ENCODE data around the gene RALGAPA1.
"Not testable (repeated sequence)": the region's sequence is repeated elsewhere in the genome, so short reads cannot be mapped to it uniquely, and the experiment has no call there.

The RALGAPA1 gene

DNA sequence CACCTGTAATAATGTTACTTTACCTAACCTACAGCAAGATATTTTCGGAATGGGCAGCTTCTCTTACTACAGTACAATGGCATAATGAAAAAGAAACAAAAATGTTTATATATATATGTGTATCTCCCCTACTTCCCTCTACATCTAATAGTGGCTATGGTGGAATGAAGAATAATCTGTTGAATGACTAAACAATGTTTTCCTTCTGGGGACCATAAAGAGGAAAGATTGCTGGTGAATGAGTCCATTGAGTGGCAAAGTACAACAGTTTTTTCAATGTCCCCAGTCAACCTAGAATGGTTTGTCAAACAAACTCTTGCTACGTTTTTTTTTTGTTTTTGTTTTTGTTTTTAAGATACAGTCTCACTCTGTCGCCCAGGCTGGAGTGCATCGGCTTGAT is 47.2 kb downstream of the RALGAPA1 start:
- DNase-seq, result no peak

DNA sequence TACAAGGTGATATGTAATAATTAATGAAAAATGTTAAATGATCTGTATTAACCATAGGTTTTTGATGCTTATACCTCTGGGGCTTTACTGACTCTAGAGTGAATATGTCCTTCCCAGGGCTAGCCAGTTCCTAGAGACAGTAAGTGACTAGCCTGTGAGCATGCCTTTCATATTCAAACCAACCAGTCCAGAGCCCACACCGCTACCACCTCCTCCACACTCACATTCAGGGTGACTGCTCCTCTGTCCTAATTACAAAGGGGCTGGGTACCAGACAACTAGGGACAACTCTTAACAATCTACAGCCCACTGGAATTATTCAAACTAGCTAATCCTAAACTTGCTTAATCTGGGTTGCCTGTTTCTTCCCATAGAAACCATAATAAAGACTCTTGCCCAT is 49.0 kb downstream of the RALGAPA1 start:
- DNase-seq, result no peak

DNA sequence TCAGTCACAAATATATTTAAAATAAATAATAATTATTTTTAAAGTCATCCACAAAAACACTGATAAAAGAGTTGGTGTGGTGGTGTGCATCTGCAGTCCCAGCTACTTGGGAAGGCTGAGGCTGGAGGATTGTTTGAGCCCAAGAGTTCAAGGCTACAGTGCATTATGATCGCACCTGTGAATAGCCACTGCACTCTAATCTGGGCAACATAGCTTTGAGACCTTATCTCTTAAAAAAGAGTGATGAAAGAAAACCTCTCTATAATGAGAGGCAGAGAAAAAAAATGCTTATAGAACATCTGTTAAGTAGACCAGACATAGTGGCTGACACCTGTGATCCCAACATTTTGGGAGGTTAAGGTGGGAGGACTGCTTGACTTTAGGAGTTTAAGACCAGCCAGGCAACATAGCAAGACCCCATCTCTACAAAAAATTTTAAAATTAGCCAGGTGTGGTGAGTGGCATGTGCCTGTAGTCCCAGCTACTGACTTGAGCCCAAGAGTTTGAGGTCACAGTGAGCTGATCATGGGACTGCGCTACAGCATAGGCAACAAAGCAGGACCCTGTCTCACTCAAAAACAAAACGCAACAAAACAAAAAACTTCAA is 50.5 kb downstream of the RALGAPA1 start:
- no peak for DNase-seq

DNA sequence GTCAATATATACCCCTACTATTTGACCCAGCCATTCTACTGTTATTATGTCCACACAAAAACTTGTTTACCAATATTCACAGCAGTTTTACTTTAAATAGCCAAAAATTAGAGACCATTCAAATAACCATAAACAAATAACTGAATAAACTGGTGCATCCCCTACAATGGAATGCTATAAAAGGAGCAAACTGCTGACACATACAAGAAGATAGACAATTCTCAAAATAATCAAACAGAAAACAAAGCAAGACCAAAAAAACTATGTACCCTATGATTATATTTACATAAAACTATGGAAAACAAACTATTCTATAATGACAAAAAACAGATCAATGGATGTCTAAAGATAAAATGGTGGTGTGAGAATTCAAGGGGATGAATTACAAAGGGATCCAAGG is 54.4 kb downstream of the RALGAPA1 start:
- DNase-seq, result no peak

DNA sequence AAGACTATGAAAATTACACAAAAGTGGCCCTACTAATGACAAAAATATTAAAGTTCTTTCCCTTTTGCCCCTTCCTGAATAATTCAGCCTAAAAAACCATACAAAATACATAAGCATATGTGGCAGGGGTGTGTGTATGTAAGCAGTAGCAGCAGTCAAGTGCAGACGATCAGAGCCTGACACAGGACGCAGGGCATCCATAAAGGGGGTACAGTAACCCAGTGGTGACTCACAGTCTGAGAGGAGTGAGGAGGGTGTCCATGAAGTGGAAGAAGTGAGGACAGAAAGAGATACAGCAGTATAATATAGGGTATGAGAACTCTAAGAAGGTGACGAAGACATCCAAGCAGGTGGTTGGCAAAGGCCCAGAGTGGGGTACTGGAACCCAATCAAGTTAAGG is 56.7 kb downstream of the RALGAPA1 start:
- no peak for DNase-seq

DNA sequence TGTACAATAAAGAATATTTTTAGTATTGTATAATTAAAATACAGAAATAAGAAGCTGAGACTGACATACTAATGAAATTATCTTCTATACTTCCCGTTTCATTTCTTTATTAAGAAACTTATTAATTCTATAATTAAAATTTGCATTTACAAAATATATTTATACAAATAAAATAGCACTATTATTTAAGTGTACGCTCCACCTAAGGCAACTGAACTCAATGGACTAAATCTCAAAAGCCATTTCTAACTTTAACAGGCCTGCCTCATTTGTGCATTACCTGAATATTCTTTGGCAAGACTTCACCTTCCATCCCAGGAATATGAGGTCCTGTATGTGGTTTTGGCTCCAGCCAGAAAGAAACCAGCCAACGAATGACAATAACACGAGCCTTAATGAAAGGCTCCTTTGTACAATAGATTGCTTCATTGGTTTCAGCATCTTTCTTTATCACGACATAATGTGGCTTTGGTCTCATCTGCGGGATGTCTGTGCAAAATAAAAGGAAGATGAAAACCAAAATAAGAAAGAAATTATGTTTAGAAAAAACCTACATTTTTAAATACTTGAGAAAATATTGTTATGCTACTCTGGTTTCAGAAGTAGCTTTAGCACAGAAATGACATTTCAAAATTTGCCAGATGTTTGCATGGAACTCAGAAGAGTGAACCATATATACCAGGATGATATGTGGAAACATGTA is 58.7 kb downstream of the RALGAPA1 start:
- no peak for DNase-seq

DNA sequence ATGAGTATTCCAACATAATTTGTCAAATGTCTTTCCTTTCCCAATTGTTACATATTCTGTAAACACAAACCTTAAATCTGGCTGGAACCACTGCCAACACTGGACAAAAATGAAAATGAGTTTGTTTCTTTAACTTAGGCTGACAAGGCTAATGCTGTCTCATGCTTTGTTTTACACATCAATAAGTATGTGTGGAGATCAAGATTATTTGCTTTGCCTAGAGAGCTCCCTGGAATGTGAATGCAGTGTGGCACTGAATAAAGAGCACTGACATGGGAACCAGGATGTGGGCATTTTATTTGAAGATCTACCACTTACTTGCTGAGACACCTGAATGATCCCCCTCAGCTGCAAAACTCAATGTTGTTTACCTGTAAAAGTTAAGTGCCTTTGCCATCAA is 61.7 kb downstream of the RALGAPA1 start:
- DNase-seq, result no peak

DNA sequence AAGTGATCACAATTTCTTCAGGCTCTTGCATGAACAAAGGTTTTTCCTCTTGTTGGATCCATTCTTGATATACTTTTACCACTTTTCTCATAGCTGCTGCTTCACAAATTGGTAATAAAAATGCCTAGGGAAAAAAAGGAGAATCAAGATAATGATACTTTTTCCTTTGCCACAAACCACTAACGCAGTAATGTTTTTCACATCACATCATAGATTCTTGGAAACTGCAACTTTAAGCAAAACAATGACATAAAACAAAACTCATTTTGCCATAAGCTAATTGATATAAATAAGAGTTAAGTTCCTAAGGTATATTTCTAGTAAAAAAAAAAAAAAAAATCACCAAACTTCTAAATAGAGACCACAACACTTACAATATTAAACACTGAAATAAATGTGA is 66.7 kb downstream of the RALGAPA1 start:
- DNase-seq, result no peak

DNA sequence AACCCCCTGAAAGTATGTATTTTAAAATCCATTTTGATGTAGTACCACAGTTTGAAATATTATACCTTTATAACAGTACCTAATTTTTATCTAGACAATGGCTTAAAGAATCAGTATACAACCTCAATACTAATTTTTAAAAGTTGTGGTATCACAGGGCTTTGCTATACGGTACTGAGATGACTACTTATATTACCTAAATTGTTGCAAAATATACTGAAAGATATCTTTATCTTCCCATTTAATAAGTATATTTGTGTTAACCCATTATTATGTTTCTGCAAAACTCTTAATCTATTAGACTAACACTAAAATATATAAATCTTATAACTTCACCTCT is 67.1 kb downstream of the RALGAPA1 start:
- DNase-seq, result no peak

DNA sequence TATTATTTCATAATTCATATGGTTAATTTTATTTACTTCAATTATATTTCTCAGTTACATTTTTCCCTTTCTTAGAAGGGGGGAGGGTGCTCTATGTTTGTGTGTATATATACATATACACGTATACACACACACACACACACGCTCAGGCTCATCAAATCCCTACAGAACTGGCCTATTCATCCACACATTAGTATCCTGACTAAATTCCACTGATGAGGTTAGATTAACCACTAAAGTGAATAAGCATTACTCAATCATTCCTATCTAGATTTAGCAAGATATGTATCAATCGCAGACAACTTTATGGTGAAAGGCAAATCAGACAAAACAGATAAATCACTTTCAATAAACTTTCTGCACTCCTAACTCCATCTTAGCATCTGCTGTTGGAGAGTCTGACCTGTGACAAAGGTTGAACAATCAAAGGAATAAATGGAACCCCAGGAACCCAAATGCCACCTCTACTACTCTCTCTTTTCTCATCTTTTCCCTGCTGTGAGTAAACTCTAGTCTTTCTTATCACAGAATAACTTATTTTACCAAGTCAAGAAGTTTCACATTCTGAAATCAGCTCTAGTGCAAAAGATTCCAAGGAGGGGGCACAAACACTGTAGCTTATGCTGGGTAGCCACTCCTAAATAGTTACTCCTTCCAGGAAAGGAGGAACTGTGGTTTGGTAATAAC is 67.6 kb downstream of the RALGAPA1 start:
- no peak for DNase-seq

DNA sequence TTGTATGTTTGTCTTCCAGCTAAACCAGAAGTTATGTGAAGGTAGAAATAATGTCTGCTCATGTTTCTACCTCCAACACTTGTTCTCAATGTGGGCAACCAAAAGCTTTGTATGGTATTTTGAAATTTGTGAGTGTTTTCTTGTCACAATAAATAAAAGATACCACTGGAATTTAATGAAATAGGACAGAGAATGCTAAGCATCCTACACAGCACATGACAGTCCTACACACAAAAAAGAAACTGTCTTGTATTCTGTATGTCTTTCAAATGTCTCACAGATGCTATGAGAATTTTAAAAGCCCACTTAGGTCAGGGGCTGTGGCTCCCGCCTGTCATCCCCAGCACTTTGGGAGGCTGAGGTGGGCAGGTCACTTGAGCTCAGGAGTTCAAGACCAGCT is 68.9 kb downstream of the RALGAPA1 start:
- no peak for DNase-seq

DNA sequence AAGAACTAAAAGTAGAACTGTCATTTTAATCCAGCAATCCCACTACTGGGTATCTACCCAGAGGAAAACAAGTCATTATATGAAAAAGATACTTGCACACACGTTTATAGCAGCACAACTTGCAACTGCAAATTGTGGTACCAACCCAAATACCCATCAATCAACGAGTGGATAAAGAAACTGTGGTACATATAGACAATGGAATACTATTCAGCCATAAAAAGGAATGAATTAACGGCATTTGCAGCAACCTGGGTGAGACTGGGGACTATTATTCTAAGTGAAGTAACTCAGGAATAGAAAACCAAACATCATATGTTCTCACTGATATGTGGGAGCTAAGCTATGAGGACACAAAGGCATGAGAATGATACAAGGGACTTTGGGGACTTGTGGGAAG is 73.9 kb downstream of the RALGAPA1 start:
- DNase-seq, result not testable (repeated sequence)

DNA sequence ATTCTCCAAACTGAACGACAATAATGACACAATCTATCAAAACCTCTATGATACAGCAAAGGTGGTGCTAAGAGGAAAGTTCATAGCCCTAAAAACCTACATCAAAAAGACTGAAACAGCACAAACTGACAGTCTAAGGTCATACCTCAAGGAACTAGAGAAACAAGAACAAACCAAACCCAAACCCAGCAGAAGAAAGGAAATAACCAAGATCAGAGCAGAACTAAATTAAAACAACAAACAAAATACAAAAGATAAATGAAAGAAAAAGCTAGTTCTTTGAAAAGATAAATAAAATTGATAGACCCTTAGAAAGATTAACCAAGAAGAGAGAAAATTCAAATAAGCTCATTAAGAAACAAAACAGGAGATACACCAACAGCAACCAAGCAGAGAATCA is 75.6 kb downstream of the RALGAPA1 start:
- DNase-seq, result not testable (repeated sequence)

DNA sequence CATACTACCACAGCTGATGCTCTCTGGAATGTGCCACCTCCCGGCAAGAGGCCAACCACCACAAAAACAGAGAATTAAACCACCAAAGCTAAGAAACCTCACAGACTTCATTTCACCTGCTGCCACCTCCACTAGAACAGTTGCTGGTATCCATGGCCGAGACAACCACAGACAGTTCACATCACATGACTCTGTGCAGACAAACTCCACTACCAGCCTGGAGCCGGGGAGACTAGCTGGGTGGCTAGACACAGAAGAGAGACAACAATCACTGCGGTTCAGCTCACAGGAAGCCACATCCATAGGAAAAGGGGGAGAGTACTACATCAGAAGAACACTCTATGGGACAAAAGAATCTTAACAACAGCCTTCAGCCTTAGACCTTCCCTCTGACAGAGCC is 78.2 kb downstream of the RALGAPA1 start:
- no peak for DNase-seq

DNA sequence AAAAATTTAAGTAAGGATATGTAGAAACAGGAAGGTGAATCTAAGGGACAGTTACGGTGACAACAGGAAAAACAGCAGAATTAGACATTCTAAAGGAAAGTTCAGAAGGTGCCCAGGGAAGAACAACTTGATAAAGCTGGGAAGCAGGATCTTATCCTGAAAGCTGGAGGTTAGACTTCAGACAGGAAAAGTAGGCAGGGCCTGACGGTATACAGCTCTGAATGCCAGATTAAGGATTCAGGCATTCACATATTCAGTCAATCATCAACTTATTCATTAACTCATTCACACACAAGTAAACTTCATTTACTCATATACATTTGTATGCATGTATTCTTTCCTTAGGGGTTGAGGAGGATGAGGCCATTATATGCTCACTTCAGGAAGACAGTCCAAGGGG is 81.3 kb downstream of the RALGAPA1 start:
- no peak for DNase-seq

DNA sequence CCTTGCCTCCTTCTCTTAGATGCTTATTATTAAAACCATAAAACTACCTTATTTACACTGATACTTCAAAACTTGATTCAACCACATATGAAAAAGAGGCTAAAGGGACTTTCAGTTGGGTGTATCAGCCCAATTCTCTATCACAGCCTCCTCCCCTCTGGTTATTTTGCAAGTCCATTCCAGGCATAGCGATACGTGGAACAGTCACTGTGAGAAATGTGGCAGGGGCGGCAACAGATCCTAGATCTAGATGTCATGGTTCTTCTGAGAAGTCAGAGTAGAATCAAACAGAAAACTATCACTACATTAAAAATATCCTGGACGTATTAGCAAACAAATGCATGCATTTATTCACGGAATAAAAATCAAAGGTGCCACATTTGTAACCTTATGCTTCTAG is 83.2 kb downstream of the RALGAPA1 start:
- DNase-seq, result no peak

DNA sequence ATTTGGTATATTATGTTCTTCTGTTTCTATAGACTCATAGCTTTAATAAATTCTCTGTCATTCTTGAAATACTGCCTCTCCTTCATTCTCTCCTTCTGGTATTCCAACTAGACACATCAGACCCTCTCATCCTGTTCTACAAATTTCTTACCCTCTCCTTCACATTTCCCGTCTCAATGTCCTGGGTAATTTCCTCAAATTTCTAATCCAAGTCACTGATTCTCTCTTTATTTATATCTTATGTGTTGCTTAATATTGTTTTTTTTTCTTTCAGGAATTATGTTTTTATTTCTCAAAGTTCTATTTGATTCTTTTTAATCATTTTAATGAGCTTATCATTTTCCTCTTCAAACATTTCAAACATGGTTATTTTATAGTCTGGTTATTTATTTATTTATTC is 94.0 kb downstream of the RALGAPA1 start:
- no peak for DNase-seq

DNA sequence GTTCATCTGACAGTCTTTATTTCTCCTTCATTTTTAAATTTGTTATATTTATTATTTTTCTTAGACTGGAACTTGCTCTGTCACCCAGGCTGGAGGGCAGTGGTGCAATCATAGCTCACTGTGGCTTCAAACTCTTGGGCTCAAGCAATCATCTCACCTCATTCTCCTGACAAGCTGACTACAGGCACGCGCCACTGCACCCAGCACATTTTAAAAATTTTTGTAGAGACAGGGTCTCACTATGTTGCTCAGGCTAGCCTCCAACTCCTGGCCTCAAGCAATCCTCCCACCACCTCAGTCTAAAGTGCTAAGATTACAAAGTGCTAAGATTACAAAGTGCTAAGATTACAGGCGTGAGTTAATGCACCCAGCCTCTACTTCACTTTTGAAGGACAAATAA is 96.6 kb downstream of the RALGAPA1 start:
- DNase-seq, result no peak

DNA sequence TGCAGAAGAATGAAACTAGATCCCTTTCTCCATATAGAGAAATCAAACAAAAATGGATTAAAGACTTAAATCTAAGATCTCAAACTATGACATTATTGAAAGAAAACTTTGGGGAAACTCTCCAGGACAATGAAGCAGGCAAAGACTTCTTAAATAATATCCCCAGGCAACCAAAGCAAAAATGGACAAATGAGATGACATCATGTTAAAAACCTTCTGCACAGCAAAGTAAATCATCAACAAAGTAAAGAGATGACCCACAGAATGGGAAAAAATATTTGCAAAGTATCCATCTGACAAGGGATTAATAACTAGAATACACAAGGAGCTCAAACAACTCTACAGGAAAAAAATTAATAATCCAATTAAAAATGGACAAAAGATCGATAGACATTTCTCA is 101.0 kb downstream of the RALGAPA1 start:
- no peak for DNase-seq

DNA sequence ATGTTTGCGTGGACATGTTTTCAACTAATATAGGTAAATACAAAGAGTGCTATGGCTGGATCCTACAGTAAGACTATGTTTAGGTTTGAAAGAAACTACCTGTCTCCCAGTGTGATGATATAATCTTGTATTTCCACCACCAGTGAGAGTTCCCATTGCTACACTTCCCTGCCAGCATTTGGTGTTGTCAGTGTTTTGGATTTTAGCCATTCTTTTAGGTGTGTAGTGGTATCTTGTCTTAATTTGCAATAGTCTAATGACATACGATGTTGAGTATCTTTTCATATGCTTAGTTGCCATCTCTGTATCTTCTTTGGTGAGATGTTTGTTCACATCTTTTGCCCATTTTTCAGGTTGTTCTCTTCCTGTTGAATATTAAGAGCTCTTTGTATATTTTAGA is 103.5 kb downstream of the RALGAPA1 start:
- no peak for DNase-seq

DNA sequence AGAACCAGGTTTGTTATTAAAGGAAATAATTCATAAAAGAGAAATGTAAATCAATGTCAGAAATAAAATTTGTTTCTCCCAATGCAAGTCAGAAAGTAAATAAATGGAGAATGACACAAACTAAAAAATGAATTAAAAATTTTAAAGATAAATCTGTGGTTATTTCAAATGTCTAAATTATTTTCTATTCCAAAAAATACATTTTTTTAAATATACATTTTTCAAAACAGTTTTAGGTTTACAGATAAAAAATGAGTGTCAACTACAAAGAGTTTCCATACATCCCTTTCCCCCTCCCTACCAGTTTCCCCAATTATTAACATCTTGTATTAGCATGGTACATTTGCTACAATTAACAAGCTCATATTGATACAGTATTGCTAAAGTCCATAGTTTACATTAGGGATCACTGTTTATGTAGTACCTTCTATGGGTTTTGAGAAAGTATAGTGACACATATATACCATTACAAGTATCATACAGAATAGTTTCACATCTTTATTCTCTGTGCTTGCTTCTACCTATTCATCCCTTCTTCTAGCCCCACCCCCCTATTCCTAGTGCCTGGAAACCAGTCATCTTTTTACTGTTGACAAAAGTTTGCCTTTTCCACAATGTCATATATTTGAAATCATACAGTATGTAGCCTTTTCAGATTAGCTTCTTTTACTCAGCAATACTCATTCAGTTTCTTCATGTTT is 104.2 kb downstream of the RALGAPA1 start:
- no peak for DNase-seq

DNA sequence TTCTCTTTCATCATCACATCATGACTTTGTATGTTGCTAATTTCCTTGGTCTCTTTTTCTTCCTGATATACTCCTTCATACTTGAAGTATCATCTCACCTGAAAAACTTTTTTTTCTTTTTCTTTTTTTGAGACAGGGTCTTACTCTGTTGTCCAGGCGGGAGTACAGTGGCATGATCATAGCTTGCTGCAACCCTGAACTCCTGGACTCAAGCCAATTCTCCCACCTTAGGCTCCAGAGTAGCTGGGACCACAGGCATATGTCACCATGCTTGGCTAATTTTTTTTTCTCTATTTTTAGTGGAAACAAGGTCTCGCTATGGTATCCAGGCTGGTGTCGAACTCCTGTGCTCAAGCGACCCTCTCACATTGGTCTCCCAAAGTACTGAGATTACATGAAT is 107.6 kb downstream of the RALGAPA1 start:
- no peak for DNase-seq

DNA sequence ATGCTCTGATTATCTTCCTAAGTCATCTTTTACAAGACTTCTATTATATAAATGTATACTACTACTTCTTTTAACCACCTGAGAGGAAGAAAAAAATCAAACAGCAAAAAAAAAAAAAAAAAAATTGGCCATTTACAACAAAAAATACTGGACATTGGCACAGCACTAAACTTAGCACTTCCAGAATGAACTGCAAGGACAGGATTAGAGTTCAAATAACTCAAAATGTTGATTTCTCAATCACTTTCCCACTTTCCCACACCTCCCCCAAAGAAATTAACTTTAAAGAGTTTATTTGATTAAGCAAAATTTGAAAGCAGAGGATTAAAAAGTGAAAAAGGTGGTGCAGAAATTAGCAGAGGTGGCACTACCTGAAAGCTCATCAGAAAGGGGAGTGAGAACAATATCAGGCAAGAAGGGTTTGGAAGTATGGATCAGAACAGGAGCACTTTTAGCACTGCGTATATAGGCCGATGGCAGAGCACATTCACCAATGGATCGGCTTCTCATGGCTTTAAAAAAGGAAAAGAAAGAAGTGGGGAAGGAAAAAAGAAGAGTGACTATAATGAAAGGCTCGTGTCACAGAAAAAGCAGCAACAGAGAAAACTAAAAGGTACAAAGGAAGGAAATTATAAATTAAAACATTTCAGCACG is 109.2 kb downstream of the RALGAPA1 start:
- no peak for DNase-seq

DNA sequence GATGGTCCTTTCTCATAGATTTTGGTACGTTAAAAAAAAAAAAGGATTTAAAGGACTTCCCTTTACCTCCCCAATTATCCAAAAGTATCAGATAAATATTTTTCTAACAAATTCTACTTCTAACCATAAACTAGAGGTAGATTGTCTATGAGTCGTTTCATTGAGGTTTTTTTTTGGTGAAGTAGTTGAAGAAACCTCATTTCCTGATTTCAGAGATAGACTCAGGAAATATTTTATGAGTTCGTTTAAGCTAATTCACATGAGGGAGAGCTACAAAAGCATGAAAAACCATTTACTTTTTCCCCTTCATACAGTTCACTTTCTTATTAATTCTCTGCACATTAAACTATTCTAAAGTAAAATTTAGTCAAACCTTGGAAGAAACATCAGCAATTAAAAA is 112.5 kb downstream of the RALGAPA1 start:
- no peak for DNase-seq
